ENCODE measurements around the gene GZF1. TPM values are rescaled to one million over a fixed set of nuclear protein-coding genes. Genes with fewer than 3 reads are reported as not detected.
A peak's percentile ranks its signal among the peaks of the same experiment; 100 is the strongest.

The GZF1 gene
- total RNA-seq, 6 experiments from 2014 or later, result 10.5 to 15.9 (median 13.6) TPM

DNA sequence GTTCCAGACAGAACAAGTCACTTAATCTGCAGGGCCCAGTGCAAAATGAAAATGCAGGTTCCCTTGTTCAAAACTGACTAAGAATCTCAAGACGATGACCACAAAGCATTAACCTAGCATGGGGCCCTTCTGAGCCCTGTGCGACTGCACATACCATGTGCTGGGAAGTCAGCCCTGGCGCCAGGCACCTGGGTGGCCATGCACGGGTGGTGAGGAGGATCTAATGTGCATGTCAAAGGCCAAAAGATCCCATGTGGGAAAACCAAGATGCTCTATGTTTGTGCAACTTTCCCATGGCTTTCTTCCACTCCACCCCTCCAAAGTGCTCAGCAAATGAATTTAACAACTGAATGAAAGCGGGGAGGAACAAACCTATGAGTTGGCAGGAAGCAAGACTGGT is 44.9 kb upstream of the GZF1 start:
- Mint-ChIP-seq H3K9me3 (no peaks in the 10 kb centered on the region), H3K27ac (no peak overlapping the region), H3K4me3 (no peak overlapping the region), H3K4me1 (ENCODE audit: low read depth) (no peaks in the 10 kb centered on the region), H3K27me3 (ENCODE audit: insufficient read depth) (peaks cover 18% of the 10 kb centered on the region), H3K36me3 (ENCODE audit: low read depth) (no peaks in the 10 kb centered on the region)
- DNase-seq, result no peak
- TF ChIP-seq, protein P1, sequence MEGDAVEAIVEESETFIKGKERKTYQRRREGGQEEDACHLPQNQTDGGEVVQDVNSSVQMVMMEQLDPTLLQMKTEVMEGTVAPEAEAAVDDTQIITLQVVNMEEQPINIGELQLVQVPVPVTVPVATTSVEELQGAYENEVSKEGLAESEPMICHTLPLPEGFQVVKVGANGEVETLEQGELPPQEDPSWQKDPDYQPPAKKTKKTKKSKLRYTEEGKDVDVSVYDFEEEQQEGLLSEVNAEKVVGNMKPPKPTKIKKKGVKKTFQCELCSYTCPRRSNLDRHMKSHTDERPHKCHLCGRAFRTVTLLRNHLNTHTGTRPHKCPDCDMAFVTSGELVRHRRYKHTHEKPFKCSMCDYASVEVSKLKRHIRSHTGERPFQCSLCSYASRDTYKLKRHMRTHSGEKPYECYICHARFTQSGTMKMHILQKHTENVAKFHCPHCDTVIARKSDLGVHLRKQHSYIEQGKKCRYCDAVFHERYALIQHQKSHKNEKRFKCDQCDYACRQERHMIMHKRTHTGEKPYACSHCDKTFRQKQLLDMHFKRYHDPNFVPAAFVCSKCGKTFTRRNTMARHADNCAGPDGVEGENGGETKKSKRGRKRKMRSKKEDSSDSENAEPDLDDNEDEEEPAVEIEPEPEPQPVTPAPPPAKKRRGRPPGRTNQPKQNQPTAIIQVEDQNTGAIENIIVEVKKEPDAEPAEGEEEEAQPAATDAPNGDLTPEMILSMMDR (IDR thresholded peaks at IDR 0.05), result no peak

DNA sequence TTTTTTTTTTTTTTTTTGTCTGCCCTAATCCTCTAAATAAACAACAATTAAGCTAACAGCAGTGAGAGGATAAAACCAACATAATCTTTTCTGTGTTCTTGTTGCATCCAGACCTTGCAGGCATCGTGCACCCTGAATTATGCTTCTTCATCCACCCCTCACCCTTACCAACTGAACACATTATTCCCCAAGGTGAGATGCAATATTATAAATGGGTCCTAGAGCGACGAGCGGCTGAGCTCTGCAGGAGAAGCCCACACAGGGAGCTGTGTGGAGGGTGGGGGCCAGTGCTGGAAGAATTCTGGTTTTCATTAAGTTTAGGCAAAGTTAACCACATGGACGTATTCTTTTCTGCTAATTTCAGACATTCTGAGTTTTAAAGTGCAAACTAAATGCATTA is 43.6 kb upstream of the GZF1 start:
- no peaks in the 10 kb centered on the region for H3K36me3 Mint-ChIP-seq (ENCODE audit: low read depth)
- no peak for DNase-seq
- no peaks in the 10 kb centered on the region for H3K9me3 Mint-ChIP-seq
- TF ChIP-seq, protein P1 (IDR thresholded peaks at IDR 0.05), result no peak
- H3K4me3 Mint-ChIP-seq, result no peak overlapping the region
- no peak overlapping the region for H3K27ac Mint-ChIP-seq
- H3K4me1 Mint-ChIP-seq (ENCODE audit: low read depth), result no peaks in the 10 kb centered on the region
- peaks cover 15% of the 10 kb centered on the region for H3K27me3 Mint-ChIP-seq (ENCODE audit: insufficient read depth)

DNA sequence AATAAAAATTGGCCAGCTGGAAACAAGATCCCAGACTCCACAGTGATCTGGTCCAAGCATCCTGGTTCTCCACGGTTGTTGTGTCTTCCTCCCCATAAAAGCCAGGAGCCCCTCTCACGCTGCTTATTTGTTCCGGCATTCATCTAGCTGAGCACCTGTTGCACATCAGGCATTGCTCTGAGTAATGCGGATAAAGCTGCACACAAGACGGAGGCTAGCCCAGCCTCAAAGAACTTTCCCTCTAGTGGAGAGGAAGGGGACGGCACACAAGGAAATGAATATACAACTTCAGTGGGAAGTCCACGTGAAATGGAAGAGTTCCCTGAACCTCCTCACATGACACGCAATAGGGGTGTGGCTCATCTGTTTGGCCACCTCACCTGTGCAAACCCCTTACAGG is 41.7 kb upstream of the GZF1 start:
- no peak for DNase-seq
- Mint-ChIP-seq H3K4me3 (no peak overlapping the region), H3K27ac (no peak overlapping the region), H3K36me3 (ENCODE audit: low read depth) (no peaks in the 10 kb centered on the region), H3K9me3 (no peaks in the 10 kb centered on the region), H3K27me3 (ENCODE audit: insufficient read depth) (peaks cover 12% of the 10 kb centered on the region), H3K4me1 (ENCODE audit: low read depth) (no peaks in the 10 kb centered on the region)
- TF ChIP-seq, protein P1 (IDR thresholded peaks at IDR 0.05), result peak; percentile 71

DNA sequence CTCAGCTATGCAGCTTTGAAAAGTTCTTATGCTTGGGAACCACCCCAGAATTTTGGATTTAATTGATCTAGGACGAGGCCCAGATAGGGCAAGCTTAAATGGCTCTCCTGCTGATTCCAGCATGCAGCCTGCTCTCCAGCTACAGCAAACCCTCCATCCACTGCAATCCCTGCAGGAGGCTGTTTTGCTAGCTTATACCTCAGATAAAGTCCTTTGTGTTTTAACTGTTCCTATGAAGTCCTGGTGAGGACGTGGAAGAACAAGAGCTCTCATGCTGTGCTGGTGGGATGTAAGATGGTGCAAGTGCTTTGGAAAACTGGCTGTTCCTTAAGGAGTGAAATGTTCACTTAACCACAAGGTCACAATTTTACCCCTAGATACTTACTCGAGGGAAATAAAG is 36.9 kb upstream of the GZF1 start:
- TF ChIP-seq, protein P1 (IDR thresholded peaks at IDR 0.05), result no peak
- H3K27me3 Mint-ChIP-seq (ENCODE audit: insufficient read depth), result peaks cover 12% of the 10 kb centered on the region
- H3K4me3 Mint-ChIP-seq, result no peak overlapping the region
- H3K27ac Mint-ChIP-seq, result no peak overlapping the region
- no peaks in the 10 kb centered on the region for H3K36me3 Mint-ChIP-seq (ENCODE audit: low read depth)
- H3K9me3 Mint-ChIP-seq, result no peaks in the 10 kb centered on the region
- no peaks in the 10 kb centered on the region for H3K4me1 Mint-ChIP-seq (ENCODE audit: low read depth)
- DNase-seq, result no peak

DNA sequence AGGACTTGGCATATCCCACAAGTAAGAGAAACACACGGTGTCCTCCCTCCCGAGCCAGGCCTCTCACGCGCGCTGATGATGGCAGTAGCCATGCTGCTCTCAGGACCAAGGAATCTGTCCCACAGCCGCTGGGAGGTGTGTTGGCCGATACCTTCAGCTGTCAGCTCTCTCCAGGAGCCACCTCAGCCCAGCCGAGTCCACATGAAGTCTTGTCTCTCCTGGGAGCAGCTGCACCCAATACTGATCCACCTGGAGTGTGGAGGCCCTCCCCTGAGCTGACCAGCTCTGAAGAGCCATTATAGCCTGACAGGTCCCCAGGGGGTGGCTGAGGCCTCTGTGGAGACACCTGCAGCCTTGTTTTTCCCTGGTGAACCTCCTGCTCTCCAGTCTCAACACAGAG is 35.2 kb upstream of the GZF1 start:
- peaks cover 11% of the 10 kb centered on the region for H3K27me3 Mint-ChIP-seq (ENCODE audit: insufficient read depth)
- H3K36me3 Mint-ChIP-seq (ENCODE audit: low read depth), result no peaks in the 10 kb centered on the region
- DNase-seq, result no peak
- H3K4me3 Mint-ChIP-seq, result no peak overlapping the region
- H3K27ac Mint-ChIP-seq, result no peak overlapping the region
- H3K4me1 Mint-ChIP-seq (ENCODE audit: low read depth), result no peaks in the 10 kb centered on the region
- no peaks in the 10 kb centered on the region for H3K9me3 Mint-ChIP-seq
- TF ChIP-seq, protein P1 (IDR thresholded peaks at IDR 0.05), result no peak
